GM12891 (cell line): ENCODE measurements around the gene CACNA1I.

Source experiments
- DNase-seq: peaks from one replicate; pipeline ENCODE4 v3.0.0; 2011; ENCODE audit warnings: low spot score; ENCODE audit not compliant: insufficient read length
- FAIRE-seq: peaks from 2 replicates; lab custom pipeline; 2011; peaks lifted over from hg19 to GRCh38; lab: Jason Lieb, UNC
- PAX5 ChIP-seq: IDR thresholded peaks from 2 replicates; pipeline ENCODE4 v1.6.1; 2011; ENCODE audit warnings: low read length, moderate library complexity, mild to moderate bottlenecking; ENCODE audit not compliant: insufficient read depth, severe bottlenecking
- POLR2A ChIP-seq: IDR thresholded peaks from 2 replicates; pipeline ENCODE4 v1.6.1; 2011; ENCODE audit warnings: low read depth, low read length, control low read depth
- POLR2AphosphoS5 ChIP-seq: IDR thresholded peaks from 2 replicates; pipeline ENCODE4 v1.6.1; 2011; ENCODE audit warnings: low read depth, low read length, control low read depth
- POU2F2 ChIP-seq: IDR thresholded peaks from 2 replicates; pipeline ENCODE4 v1.6.1; 2011; ENCODE audit warnings: low read depth, mild to moderate bottlenecking, control low read depth, low read length, moderate library complexity
- SPI1 ChIP-seq: IDR thresholded peaks from 2 replicates; pipeline ENCODE4 v1.6.1; 2011; ENCODE audit warnings: low read depth, low read length, control low read depth
- TAF1 ChIP-seq: IDR thresholded peaks from 2 replicates; pipeline ENCODE4 v1.6.1; 2011; ENCODE audit warnings: low read depth, low read length, control low read depth

The CACNA1I gene

DNA sequence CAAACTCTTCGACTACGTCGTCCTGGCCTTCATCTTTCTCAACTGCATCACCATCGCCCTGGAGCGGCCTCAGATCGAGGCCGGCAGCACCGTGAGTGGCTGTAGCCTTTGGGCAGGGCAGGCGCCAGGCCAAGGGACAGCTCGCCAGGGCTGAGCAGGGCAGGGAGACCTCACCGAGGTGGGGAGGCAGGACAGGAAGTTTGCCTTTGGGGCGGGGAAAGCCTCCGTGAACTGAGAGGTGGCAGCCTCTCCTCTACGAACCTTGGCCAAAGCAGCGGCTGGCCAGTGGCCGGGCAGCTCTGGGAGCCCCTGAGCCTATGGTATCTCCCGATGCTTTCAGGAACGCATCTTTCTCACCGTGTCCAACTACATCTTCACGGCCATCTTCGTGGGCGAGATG is 93.2 kb downstream of the CACNA1I start:
- FAIRE-seq, result no peak
- DNase-seq, result no peak
- TF ChIP-seq POU2F2 (no peak), SPI1 (no peak), PAX5 (no peak), TAF1 (no peak), POLR2A (no peak), POLR2AphosphoS5 (no peak)

DNA sequence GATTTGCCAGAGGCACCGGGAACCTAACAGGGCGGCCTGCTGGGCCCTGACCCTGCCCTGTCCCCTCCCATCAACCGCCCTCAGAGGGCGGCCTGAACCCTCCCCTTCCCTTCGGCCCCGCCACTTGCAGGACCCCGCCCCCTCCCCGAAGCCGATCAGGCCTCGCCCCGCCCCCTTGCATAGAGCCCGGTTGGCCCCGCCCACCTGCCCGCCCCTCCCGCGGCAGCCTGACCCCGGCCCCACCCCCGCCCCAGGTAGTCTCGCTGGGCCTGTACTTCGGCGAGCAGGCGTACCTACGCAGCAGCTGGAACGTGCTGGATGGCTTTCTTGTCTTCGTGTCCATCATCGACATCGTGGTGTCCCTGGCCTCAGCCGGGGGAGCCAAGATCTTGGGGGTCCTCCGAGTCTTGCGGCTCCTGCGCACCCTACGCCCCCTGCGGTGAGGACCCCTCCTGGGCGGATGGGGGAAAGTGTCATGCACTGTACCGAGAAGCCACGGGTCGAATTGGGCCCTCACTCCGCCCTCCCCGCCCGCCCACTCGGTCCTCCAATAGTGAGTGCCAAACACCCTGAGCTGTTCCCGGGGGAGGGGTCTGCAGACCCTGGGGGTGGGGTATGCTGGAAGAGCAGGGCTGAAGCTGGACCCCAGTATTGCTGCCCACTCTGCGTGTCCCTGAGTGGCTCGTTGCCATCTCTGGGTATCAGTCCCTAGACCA is 94.1 kb downstream of the CACNA1I start:
- TF ChIP-seq SPI1 (no peak), TAF1 (no peak), POLR2AphosphoS5 (no peak), POLR2A (no peak), PAX5 (no peak), POU2F2 (no peak)
- FAIRE-seq, result no peak
- no peak for DNase-seq

DNA sequence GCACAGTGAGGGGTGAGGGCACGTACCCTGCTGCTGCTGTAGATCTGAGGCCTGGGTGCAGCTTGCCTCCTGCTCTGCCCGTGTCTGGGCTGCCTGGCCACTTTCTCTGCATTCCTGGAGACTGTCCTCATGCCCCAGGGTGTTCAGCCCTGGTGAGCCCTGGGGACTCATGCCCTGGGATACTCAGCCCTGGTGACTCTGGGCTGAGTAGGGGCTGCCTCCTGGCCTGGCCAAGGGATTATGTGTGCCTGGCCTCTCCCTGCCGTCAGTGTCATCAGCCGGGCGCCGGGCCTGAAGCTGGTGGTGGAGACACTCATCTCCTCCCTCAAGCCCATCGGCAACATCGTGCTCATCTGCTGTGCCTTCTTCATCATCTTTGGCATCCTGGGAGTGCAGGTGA is 94.7 kb downstream of the CACNA1I start:
- FAIRE-seq, result no peak
- TF ChIP-seq POLR2A (no peak), POLR2AphosphoS5 (no peak), TAF1 (no peak), POU2F2 (no peak), SPI1 (no peak), PAX5 (no peak)

DNA sequence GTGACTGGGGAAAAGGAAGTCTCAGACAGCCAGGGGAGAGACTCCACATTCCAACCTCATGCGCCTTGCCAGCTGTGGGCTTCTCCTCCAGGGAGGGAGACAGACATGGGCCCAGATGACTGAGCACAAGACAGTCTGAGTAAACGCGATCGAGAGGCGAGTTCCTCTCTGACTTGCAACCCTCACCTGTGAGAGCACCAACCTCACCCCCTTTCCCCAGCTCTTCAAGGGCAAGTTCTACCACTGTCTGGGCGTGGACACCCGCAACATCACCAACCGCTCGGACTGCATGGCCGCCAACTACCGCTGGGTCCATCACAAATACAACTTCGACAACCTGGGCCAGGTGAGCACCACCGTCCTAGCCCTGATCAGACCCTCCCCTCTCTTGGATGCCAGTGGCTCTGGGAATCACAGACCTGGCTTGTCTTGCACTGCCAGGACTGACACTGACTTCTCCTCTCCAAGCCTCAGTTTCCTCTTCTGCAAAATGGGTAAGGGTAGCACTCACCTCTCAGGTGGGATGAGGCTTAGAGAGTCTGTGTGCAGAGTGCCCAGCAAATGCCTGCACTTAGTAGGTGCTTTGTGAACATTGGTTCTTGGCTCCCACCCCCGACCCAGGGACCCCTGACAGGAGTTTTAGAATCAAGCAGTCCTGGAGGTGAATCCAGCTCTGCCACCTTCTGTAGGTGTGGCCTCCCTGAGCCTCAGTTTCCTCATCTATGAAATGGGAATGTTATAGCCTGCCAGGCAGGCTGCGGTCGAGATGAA is 95.3 kb downstream of the CACNA1I start:
- TF ChIP-seq POU2F2, result no peak
- TF ChIP-seq PAX5, result no peak
- TF ChIP-seq TAF1, result no peak
- TF ChIP-seq POLR2AphosphoS5, result no peak
- TF ChIP-seq POLR2A, result no peak
- no peak for TF ChIP-seq SPI1
- FAIRE-seq, result no peak
- DNase-seq, result no peak

More for the DNA sequence above, 94.7 kb downstream of the CACNA1I start:
- DNase-seq, result no peak

DNA sequence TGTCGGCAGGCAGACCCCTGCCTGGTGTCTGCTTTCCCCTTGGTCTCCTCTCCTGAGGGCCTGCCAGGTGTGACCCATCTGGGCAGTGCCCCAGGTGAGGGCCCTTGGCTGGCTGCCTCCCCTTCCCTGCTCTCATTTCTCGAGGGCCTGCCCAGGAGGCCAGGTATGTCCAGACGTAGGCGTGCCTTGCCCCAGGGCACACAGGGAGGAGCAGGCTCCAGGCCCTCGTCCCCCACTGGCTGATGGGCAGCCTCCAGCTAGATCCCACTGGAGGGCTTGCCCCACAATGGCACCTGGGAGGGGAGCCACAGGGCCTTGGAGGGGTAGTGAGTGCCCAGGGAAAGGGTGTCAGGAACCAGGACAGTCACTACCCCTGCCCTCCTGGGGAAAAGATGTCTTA is 95.9 kb downstream of the CACNA1I start:
- FAIRE-seq, result no peak
- TF ChIP-seq POLR2A, result no peak
- TF ChIP-seq POU2F2, result no peak
- no peak for TF ChIP-seq TAF1
- no peak for TF ChIP-seq PAX5
- no peak for TF ChIP-seq SPI1
- TF ChIP-seq POLR2AphosphoS5, result no peak
- no peak for DNase-seq

DNA sequence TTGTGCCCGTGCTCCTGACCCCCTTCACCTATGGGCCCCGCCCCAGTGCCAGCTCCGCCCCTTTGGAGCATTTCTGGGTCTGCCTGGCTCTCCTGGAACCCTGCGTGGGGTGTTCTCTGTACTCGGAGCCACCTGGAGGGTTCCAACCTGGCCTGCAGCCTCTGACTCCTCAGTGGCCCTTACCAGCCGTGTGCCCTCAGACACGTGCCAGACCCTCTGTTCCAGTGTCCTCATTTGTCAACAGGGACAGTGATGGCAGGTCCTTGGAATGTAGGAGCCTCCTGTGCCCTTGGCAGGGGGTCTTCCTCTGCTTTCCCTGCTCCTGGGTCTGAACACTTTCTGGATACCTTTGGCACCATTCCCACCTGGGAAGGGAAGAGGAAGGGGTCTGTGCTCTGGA is 96.4 kb downstream of the CACNA1I start:
- no peak for FAIRE-seq
- no peak for TF ChIP-seq POLR2AphosphoS5
- DNase-seq, result no peak

DNA sequence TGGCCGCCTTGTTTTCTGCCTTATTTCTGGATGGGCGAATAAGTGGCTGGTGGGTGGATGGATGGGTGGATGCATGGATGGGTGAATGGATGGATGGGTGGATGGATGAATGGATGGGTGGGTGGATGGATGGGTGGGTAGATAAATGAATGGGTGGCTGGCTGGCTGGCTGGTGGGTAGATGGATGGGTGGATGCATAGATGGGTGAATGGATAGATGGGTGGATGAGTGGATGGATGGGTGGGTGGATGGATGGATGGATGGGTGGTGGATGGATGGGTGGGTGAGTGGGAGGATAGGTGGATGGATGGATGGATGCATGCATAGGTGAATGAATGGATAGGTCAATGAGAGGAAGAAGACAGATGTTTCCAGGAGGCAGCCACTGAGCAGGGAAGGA is 98.9 kb downstream of the CACNA1I start:
- TF ChIP-seq SPI1 (no peak), PAX5 (no peak), POLR2A (no peak), TAF1 (no peak), POU2F2 (no peak), POLR2AphosphoS5 (no peak)
- FAIRE-seq, result no peak
- no peak for DNase-seq

DNA sequence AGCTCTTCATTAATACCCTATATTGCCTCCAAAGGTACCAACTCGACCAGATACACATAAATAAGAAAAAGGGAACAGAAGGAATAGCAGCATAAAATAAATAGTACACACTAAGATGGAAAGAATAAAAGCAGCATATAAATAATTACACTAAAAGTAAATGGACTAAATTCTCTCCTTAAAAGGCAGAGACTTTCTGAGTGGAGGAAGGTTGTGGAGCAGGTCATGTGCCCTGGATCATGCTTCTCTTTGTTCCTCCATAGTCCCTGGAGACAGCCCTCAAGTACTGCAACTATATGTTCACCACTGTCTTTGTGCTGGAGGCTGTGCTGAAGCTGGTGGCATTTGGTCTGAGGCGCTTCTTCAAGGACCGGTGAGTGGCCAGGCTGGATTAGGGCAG is 101.4 kb downstream of the CACNA1I start:
- FAIRE-seq, result no peak
- TF ChIP-seq PAX5 (no peak), TAF1 (no peak), POLR2A (no peak), POLR2AphosphoS5 (no peak), POU2F2 (no peak), SPI1 (no peak)
- no peak for DNase-seq

DNA sequence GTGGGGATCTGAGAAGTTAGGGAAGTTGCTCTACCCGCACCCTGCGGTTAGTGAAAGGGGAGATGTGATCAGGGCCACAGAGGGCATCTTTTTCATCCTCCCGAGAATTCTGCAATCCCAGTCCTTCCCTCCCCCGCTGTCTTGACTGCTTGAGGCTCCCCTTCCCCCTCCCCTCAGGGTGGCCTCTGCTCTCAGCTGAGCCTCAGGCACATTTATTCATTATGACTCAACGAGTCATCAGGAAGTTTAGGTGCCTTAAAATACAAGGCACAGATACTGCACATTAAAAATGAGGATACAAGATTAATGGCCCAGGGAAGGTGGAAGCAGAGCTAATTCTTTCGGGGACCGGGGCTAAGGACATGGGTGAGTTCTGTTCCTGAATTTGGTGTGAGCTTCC is 104.0 kb downstream of the CACNA1I start:
- TF ChIP-seq SPI1 (no peak), POLR2A (no peak), TAF1 (no peak), POU2F2 (no peak), POLR2AphosphoS5 (no peak), PAX5 (no peak)
- FAIRE-seq (no peak), DNase-seq (no peak)
